Measurements from ENCODE around the gene C12orf43. TPM values are rescaled to one million over a fixed set of nuclear protein-coding genes. Genes with fewer than 3 reads are reported as not detected.

Gene C12orf43
- total RNA-seq, 6 experiments from 2014 or later: 16.6 to 20.3 (median 19.3) TPM

DNA sequence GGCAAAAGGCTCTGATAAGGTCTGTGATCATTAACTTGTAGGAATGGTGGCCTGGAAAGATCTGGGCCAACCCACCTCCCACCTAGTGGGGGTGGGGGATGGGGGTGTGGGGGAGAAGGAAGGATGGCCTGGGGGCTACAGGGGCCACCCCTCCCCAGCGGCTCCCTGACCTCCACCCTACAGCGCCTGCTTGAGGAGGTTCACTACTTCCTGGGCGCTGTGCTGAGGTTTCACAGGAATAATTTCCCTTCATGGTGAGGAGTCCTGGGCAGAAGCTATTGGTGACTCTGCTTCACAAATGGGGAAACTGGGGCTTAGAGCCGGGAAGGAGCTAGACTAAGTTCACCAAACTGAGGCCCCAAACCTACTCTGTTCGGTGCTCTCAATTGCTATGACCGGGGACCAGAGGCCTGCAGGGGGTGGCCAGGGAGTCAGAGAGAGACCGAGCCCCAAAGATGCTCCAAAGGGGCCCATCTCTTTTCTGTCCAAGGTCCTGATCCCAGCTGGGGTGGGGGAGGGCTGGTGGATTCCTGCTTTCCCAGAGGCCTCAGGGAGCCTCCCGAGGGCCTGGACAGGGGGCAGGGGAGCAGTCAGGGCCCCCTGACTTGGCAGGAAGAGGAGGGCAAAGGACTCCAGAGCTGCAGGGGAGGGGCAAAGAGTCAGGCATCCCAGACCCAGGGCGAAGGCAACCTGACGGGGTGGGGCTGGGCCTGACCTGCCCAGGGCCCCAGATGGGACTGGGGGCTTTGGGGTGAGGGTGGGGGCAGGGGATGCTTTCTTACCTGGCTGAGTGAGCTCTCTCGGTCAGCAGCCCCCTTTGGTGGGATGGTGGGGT is 36.2 kb downstream of the C12orf43 start:
- no peak for DNase-seq
- Mint-ChIP-seq H3K27ac (no peak overlapping the region), H3K4me1 (ENCODE audit: low read depth) (no peaks in the 10 kb centered on the region), H3K9me3 (no peaks in the 10 kb centered on the region), H3K36me3 (ENCODE audit: low read depth) (no peaks in the 10 kb centered on the region), H3K27me3 (ENCODE audit: insufficient read depth) (peaks cover 4% of the 10 kb centered on the region), H3K4me3 (no peak overlapping the region)
- TF ChIP-seq CTCF (IDR thresholded peaks at IDR 0.05): no peak

DNA sequence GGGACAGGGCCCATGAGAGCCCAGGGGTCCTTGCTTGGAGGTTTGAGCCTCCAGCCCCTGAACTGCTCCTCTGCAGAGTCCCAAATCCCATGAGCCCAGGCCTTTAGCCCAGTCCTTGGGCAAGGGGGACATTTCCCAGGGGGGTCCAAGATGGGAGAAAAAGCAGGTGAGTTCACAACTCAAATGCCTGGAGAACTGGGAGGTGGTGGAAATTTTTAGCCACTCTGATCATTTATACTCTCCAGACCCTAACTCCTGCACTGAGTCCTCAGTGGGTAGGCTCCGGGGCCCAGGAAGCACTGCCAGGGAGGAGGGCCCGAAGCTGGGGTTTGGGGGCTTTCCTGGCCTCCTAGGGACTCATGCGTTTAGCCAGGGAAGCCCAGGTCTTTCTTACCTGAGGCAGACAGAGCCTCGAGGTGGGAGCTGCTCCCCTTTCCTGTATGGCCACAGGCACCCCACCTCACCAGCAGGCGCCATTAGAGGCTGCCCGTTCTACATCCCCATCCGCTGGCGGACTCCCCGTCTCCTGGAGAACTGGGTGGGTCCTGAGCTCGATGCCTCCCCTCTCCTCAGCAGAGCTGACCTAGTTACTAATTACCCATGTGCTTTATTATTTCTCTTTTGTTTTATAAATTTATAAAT is 36.9 kb downstream of the C12orf43 start:
- no peak for TF ChIP-seq CTCF (IDR thresholded peaks at IDR 0.05)
- Mint-ChIP-seq H3K27me3 (ENCODE audit: insufficient read depth) (peaks cover 4% of the 10 kb centered on the region), H3K4me1 (ENCODE audit: low read depth) (no peaks in the 10 kb centered on the region), H3K27ac (no peak overlapping the region), H3K4me3 (no peak overlapping the region), H3K9me3 (no peaks in the 10 kb centered on the region), H3K36me3 (ENCODE audit: low read depth) (no peaks in the 10 kb centered on the region)
- no peak for DNase-seq

- TF ChIP-seq CTCF (IDR thresholded peaks at IDR 0.05): no peak
- Mint-ChIP-seq H3K9me3 (no peaks in the 10 kb centered on the region), H3K27ac (no peak within 1 kb of the TSS), H3K4me1 (ENCODE audit: low read depth) (no peaks in the 10 kb centered on the region), H3K36me3 (ENCODE audit: low read depth) (no peaks in the 10 kb centered on the region), H3K27me3 (ENCODE audit: insufficient read depth) (peaks cover 6% of the 10 kb centered on the region), H3K4me3 (no peak within 1 kb of the TSS)
- DNase-seq: no peak
Observed at GRCh38 chr12:120978296-120979219, 37.7 kb downstream of the C12orf43 start, which contains the start of gene HNF1A. Gene HNF1A (plus strand): TSS chr12:120978543. CDS start chr12:120978769, 226 bp downstream.

- no peak for TF ChIP-seq CTCF (IDR thresholded peaks at IDR 0.05)
- no peaks in the 10 kb centered on the region for H3K9me3 Mint-ChIP-seq
- no peak for DNase-seq
- peaks cover 6% of the 10 kb centered on the region for H3K27me3 Mint-ChIP-seq (ENCODE audit: insufficient read depth)
- no peak overlapping the region for H3K4me3 Mint-ChIP-seq
- peaks cover 6% of the 10 kb centered on the region for H3K4me1 Mint-ChIP-seq (ENCODE audit: low read depth)
- H3K27ac Mint-ChIP-seq: no peak overlapping the region
- H3K36me3 Mint-ChIP-seq (ENCODE audit: low read depth): no peaks in the 10 kb centered on the region
Observed at GRCh38 chr12:120977531-120978295, 38.6 kb downstream of the C12orf43 start.
